H9 (cell line): ENCODE data around the gene TRMT1. TPM values are rescaled to one million over a fixed set of nuclear protein-coding genes. Genes with fewer than 3 reads are reported as not detected.
A peak's percentile ranks its signal among the peaks of the same experiment; 100 is the strongest.

ENCODE experiments used
- DNase-seq: peaks from one replicate; pipeline ENCODE4 v3.0.0-alpha.2; 2017
- H2AFZ ChIP-seq: one replicate; pipeline ENCODE4 v1.6.1; 2013; ENCODE audit warnings: mild to moderate bottlenecking, low read length, control low read depth, moderate library complexity
- H2AK5ac ChIP-seq: 2 replicates; pipeline ENCODE4 v1.6.1; 2013; ENCODE audit warnings: low read length, control low read depth, mixed read lengths; ENCODE audit not compliant: insufficient read length
- H2BK120ac ChIP-seq: one replicate; pipeline ENCODE4 v1.6.1; 2013; ENCODE audit warnings: low read depth, mild to moderate bottlenecking, low read length, control low read depth, inconsistent platforms; ENCODE audit not compliant: poor library complexity, severe bottlenecking
- H2BK12ac ChIP-seq: 2 replicates; pipeline ENCODE4 v1.6.1; 2013; ENCODE audit warnings: low read length, control low read depth, mixed read lengths, low read depth; ENCODE audit not compliant: insufficient read length
- H2BK15ac ChIP-seq: 2 replicates; pipeline ENCODE4 v1.6.1; 2013; ENCODE audit warnings: low read depth, low read length, control low read depth
- H2BK20ac ChIP-seq: one replicate; pipeline ENCODE4 v1.6.1; 2013; ENCODE audit warnings: low read depth, mild to moderate bottlenecking, low read length, control low read depth, inconsistent platforms; ENCODE audit not compliant: poor library complexity, severe bottlenecking
- H2BK5ac ChIP-seq: 2 replicates; pipeline ENCODE4 v1.6.1; 2013; ENCODE audit warnings: low read length, control low read depth, mixed read lengths; ENCODE audit not compliant: insufficient read length
- H3K14ac ChIP-seq: 2 replicates; pipeline ENCODE4 v1.6.1; 2013; ENCODE audit warnings: low read length, control low read depth; ENCODE audit not compliant: insufficient read depth
- H3K18ac ChIP-seq: 2 replicates; pipeline ENCODE4 v1.6.1; 2013; ENCODE audit warnings: low read depth, mild to moderate bottlenecking, mixed read lengths, low read length, control low read depth; ENCODE audit not compliant: insufficient read length
- H3K23ac ChIP-seq: 2 replicates; pipeline ENCODE4 v1.6.1; 2013; ENCODE audit warnings: low read length, control low read depth, mixed read lengths, low read depth; ENCODE audit not compliant: insufficient read length
- H3K23me2 ChIP-seq: 2 replicates; pipeline ENCODE4 v1.6.1; 2013; ENCODE audit warnings: low read depth, mild to moderate bottlenecking, mixed read lengths, low read length, control low read depth; ENCODE audit not compliant: insufficient read length, poor library complexity, severe bottlenecking
- H3K27ac ChIP-seq: 2 replicates; pipeline ENCODE4 v1.5.1; 2013; ENCODE audit warnings: low read length, control low read depth, mixed read lengths, low read depth; ENCODE audit not compliant: insufficient read length
- H3K27me3 ChIP-seq: 2 replicates; pipeline ENCODE4 v1.6.1; 2013; ENCODE audit warnings: low read length, control low read depth, inconsistent platforms; ENCODE audit not compliant: insufficient read depth
- H3K4ac ChIP-seq: 2 replicates; pipeline ENCODE4 v1.6.1; 2013; ENCODE audit warnings: low read depth, mild to moderate bottlenecking, control low read depth, inconsistent platforms, low read length, moderate library complexity
- H3K4me1 ChIP-seq: 2 replicates; pipeline ENCODE4 v1.6.1; 2013; ENCODE audit warnings: low read length, control low read depth, inconsistent platforms; ENCODE audit not compliant: insufficient read depth
- H3K4me2 ChIP-seq: 2 replicates; pipeline ENCODE4 v1.6.1; 2013; ENCODE audit warnings: low read length, control low read depth, mixed read lengths; ENCODE audit not compliant: insufficient read length, insufficient read depth
- H3K56ac ChIP-seq: 2 replicates; pipeline ENCODE4 v1.6.1; 2013; ENCODE audit warnings: low read depth, mild to moderate bottlenecking, mixed read lengths, low read length, control low read depth; ENCODE audit not compliant: insufficient read length
- H3K79me1 ChIP-seq: 2 replicates; pipeline ENCODE4 v1.6.1; 2013; ENCODE audit warnings: low read depth, mild to moderate bottlenecking, moderate library complexity, low read length, control low read depth, inconsistent platforms; ENCODE audit not compliant: insufficient read depth, poor library complexity, severe bottlenecking
- H3K79me2 ChIP-seq: 2 replicates; pipeline ENCODE4 v1.6.1; 2013; ENCODE audit warnings: low read length, control low read depth, inconsistent platforms; ENCODE audit not compliant: insufficient read depth
- H3K9ac ChIP-seq: 2 replicates; pipeline ENCODE4 v1.6.1; 2013; ENCODE audit warnings: low read length, control low read depth, mixed read lengths; ENCODE audit not compliant: insufficient read length; ENCODE audit errors: extremely low read depth
- H3K9me3 ChIP-seq: one replicate; pipeline ENCODE4 v1.6.1; 2013; ENCODE audit warnings: low read depth, low read length, inconsistent platforms; ENCODE audit not compliant: control insufficient read depth
- H3T11ph ChIP-seq: one replicate; pipeline ENCODE4 v1.6.1; 2013; ENCODE audit warnings: mild to moderate bottlenecking, low read length, control low read depth, inconsistent platforms
- H4K20me1 ChIP-seq: one replicate; pipeline ENCODE4 v1.6.1; 2013; ENCODE audit not compliant: control insufficient read depth, insufficient read length, insufficient read depth
- H4K5ac ChIP-seq: 2 replicates; pipeline ENCODE4 v1.6.1; 2013; ENCODE audit warnings: low read depth, mild to moderate bottlenecking, mixed read lengths, low read length, control low read depth; ENCODE audit not compliant: insufficient read length
- H4K8ac ChIP-seq: replicated peaks from 2 replicates; pipeline ENCODE4 v1.6.1; 2013; ENCODE audit warnings: low read length, control low read depth, mixed read lengths, low read depth; ENCODE audit not compliant: insufficient read length
- H4K91ac ChIP-seq: 2 replicates; pipeline ENCODE4 v1.6.1; 2013; ENCODE audit warnings: low read depth, mild to moderate bottlenecking, moderate library complexity, mixed read lengths, low read length, control low read depth; ENCODE audit not compliant: insufficient read length
- H3K27ac Mint-ChIP-seq, 3 experiments: 2 replicates in 2 of 3; 3 replicates in 1 of 3; pipeline ENCODE4 v1.8.0; 2020 to 2021; ENCODE audit warnings: mixed read lengths in 3 of 3, mild to moderate bottlenecking in 1 of 3, moderate library complexity in 1 of 3
- H3K27me3 Mint-ChIP-seq: 2 replicates; pipeline ENCODE4 v1.8.0; 2021; ENCODE audit warnings: low read depth, mild to moderate bottlenecking, moderate library complexity, mixed read lengths
- H3K36me3 Mint-ChIP-seq, 3 experiments: 2 replicates in 2 of 3; 3 replicates in 1 of 3; pipeline ENCODE4 v1.8.0; 2020 to 2021; ENCODE audit warnings: low read depth in 3 of 3, mixed read lengths in 3 of 3; ENCODE audit not compliant: insufficient read depth in 1 of 3
- H3K4me1 Mint-ChIP-seq, 2 experiments: 2 replicates each; pipeline ENCODE4 v1.8.0; 2020; ENCODE audit warnings: mixed read lengths in 2 of 2
- H3K4me3 Mint-ChIP-seq, 2 experiments: 2 replicates in 1 of 2; 3 replicates in 1 of 2; pipeline ENCODE4 v1.8.0; 2020 to 2021; ENCODE audit warnings: mild to moderate bottlenecking in 2 of 2, mixed read lengths in 2 of 2, moderate library complexity in 1 of 2
- H3K9me3 Mint-ChIP-seq, 2 experiments: 2 replicates in 1 of 2; 3 replicates in 1 of 2; pipeline ENCODE4 v1.8.0; 2020; ENCODE audit warnings: mild to moderate bottlenecking in 2 of 2, mixed read lengths in 2 of 2, moderate library complexity in 1 of 2
- CTCF ChIP-seq: fragments of 200-600 bp; sonication (generic); conservative IDR thresholded peaks from 3 replicates; pipeline ENCODE4 v1.8.0; 2021; ENCODE audit warnings: antibody characterized with exemption, mild to moderate bottlenecking
- WGBS: extraction: QIAGEN DNeasy Blood & Tissue Kit; methylation state at CpG from one replicate; pipeline ENCODE4 v1.1.7; 2013; ENCODE audit warnings: missing lambda C conversion rate, low lambda C conversion rate, mixed read lengths; ENCODE audit not compliant: insufficient read length; ENCODE audit errors: extremely low coverage; 5-methylcytosine and 5-hydroxymethylcytosine counted together
- total RNA-seq: library from RNA; stranded (reverse); gene quantifications from 2 replicates; pipeline ENCODE4 v1.2.1, GENCODE V29; 2021

Gene TRMT1
- total RNA-seq, 1 experiment from 2014 or later, result 95.7 TPM

- Histone ChIP-seq H3K79me2 (no peaks in the 10 kb centered on the region), H3K4me2 (no peak overlapping the region), H2BK5ac (no peak overlapping the region), H3K18ac (no peak overlapping the region), H2BK120ac (no peak overlapping the region), H3K4me1 (peaks cover 2% of the 10 kb centered on the region; the same call in 1 of the 2 replicates), H4K5ac (no peak overlapping the region), H3K27ac (no peak overlapping the region), H4K20me1 (no peaks in the 10 kb centered on the region), H4K91ac (no peak overlapping the region), H3K56ac (no peak overlapping the region), H2BK20ac (no peak overlapping the region), H2BK15ac (no peak overlapping the region), H2BK12ac (no peak overlapping the region), H3K23me2 (peaks cover 1% of the 10 kb centered on the region), H3K9ac (no peak overlapping the region), H3K27me3 (no peaks in the 10 kb centered on the region; the same call in 1 of the 2 replicates), H3K79me1 (no peaks in the 10 kb centered on the region), H3T11ph (no peak overlapping the region), H3K4ac (no peak overlapping the region), H2AFZ (no peak overlapping the region), H4K8ac (no peak overlapping the region), H3K23ac (no peak overlapping the region), H2AK5ac (no peak overlapping the region), H3K14ac (no peak overlapping the region), H3K9me3 (no peaks in the 10 kb centered on the region)
- WGBS, result no CpG with 5 or more reads among the region's 37 CpGs
- peaks cover 56% of the 10 kb centered on the region for H3K27me3 Mint-ChIP-seq
- DNase-seq, result no peak
- no peaks in the 10 kb centered on the region for H3K36me3 Mint-ChIP-seq
- H3K27ac Mint-ChIP-seq, result peak overlapping the region in 1 of 3 experiments; percentile 40; a peak in 1 of 7 replicates
- H3K9me3 Mint-ChIP-seq, result no peaks in the 10 kb centered on the region
- H3K4me1 Mint-ChIP-seq, result peaks cover 16 to 39% of the 10 kb centered on the region in 2 experiments
- no peak for TF ChIP-seq CTCF
- peak overlapping the region in 1 of 2 experiments; percentile 44; a peak in 1 of 5 replicates for H3K4me3 Mint-ChIP-seq
These were observed 28.6 kb downstream of the TRMT1 start for GRCh38 chr19:13087795-13088537.
